ENCODE data around the gene ITIH3. TPM values are rescaled to one million over a fixed set of nuclear protein-coding genes. Genes with fewer than 3 reads are reported as not detected.

The ITIH3 gene
- total RNA-seq, 2 experiments from 2014 or later: not detected

- H3K36me3 Mint-ChIP-seq (ENCODE audit: low read depth): no peaks in the 10 kb centered on the region
- no peaks in the 10 kb centered on the region for H3K36me3 ChIP-seq (ENCODE audit: insufficient read depth, low read length)
- no peaks in the 10 kb centered on the region for H3K9me3 Mint-ChIP-seq
- no peak overlapping the region for H3K27ac ChIP-seq (ENCODE audit: low read depth in 1 of 2, low read length in 2 of 2)
- no peaks in the 10 kb centered on the region for H3K9me3 ChIP-seq (ENCODE audit: control insufficient read depth in 1 of 2, insufficient read depth in 1 of 2, low read length in 2 of 2)
- H3K27ac Mint-ChIP-seq: no peak overlapping the region
- H3K4me3 Mint-ChIP-seq: no peak overlapping the region
- H3K4me1 Mint-ChIP-seq (ENCODE audit: low read depth): no peaks in the 10 kb centered on the region
- POLR2A ChIA-PET: no interaction called here
- H3K4me1 ChIP-seq (ENCODE audit: insufficient read depth, low read length): no peaks in the 10 kb centered on the region
- no peaks in the 10 kb centered on the region for H3K27me3 Mint-ChIP-seq
- CTCF ChIA-PET: no interaction called here
- DNase-seq (no peak), ATAC-seq (ENCODE audit: poor library complexity) (no peak)
- H3K27me3 ChIP-seq (ENCODE audit: control insufficient read depth in 1 of 2, insufficient read depth in 2 of 2, low read length in 2 of 2): no peaks in the 10 kb centered on the region
- intact Hi-C loops (cut with DNase I, micrococcal nuclease): no loop called here
- TF ChIP-seq CTCF (IDR thresholded peaks at IDR 0.05): no peak
- no peak overlapping the region for H3K4me3 ChIP-seq (ENCODE audit: low read length)
Observed at GRCh38 chr3:52791366-52791765, 3.2 kb upstream of the ITIH3 start.

- DNase-seq: no peak
- Mint-ChIP-seq H3K36me3 (ENCODE audit: low read depth) (no peaks in the 10 kb centered on the region), H3K27me3 (no peaks in the 10 kb centered on the region), H3K4me3 (no peak overlapping the region), H3K4me1 (ENCODE audit: low read depth) (no peaks in the 10 kb centered on the region), H3K9me3 (no peaks in the 10 kb centered on the region), H3K27ac (no peak overlapping the region)
- no peak for ATAC-seq (ENCODE audit: poor library complexity)
- Histone ChIP-seq H3K4me1 (ENCODE audit: insufficient read depth, low read length) (no peaks in the 10 kb centered on the region), H3K27ac (ENCODE audit: low read depth in 1 of 2, low read length in 2 of 2) (no peak overlapping the region), H3K36me3 (ENCODE audit: insufficient read depth, low read length) (no peaks in the 10 kb centered on the region), H3K27me3 (ENCODE audit: control insufficient read depth in 1 of 2, insufficient read depth in 2 of 2, low read length in 2 of 2) (no peaks in the 10 kb centered on the region), H3K4me3 (ENCODE audit: low read length) (no peak overlapping the region), H3K9me3 (ENCODE audit: control insufficient read depth in 1 of 2, insufficient read depth in 1 of 2, low read length in 2 of 2) (no peaks in the 10 kb centered on the region)
- TF ChIP-seq CTCF (IDR thresholded peaks at IDR 0.05): no peak
- intact Hi-C loops (cut with DNase I, micrococcal nuclease): no loop called here
- CTCF ChIA-PET: no interaction called here
- POLR2A ChIA-PET: no interaction called here
Observed at GRCh38 chr3:52791928-52792327, 2.7 kb upstream of the ITIH3 start.

- Mint-ChIP-seq H3K4me1 (ENCODE audit: low read depth) (no peaks in the 10 kb centered on the region), H3K27me3 (no peaks in the 10 kb centered on the region), H3K27ac (no peak overlapping the region), H3K9me3 (no peaks in the 10 kb centered on the region), H3K36me3 (ENCODE audit: low read depth) (no peaks in the 10 kb centered on the region), H3K4me3 (no peak overlapping the region)
- TF ChIP-seq CTCF (IDR thresholded peaks at IDR 0.05): no peak
- intact Hi-C loops (cut with DNase I, micrococcal nuclease): no loop called here
- H3K4me3 ChIP-seq (ENCODE audit: low read length): no peak overlapping the region
- H3K27me3 ChIP-seq (ENCODE audit: control insufficient read depth in 1 of 2, insufficient read depth in 2 of 2, low read length in 2 of 2): no peaks in the 10 kb centered on the region
- no peaks in the 10 kb centered on the region for H3K9me3 ChIP-seq (ENCODE audit: control insufficient read depth in 1 of 2, insufficient read depth in 1 of 2, low read length in 2 of 2)
- H3K27ac ChIP-seq (ENCODE audit: low read depth in 1 of 2, low read length in 2 of 2): no peak overlapping the region
- ChIA-PET CTCF (no interaction called here), POLR2A (no interaction called here)
- H3K36me3 ChIP-seq (ENCODE audit: insufficient read depth, low read length): no peaks in the 10 kb centered on the region
- no peak for ATAC-seq (ENCODE audit: poor library complexity)
- no peak for DNase-seq
- H3K4me1 ChIP-seq (ENCODE audit: insufficient read depth, low read length): no peaks in the 10 kb centered on the region
Observed at GRCh38 chr3:52792413-52792812, 2.2 kb upstream of the ITIH3 start.
